IMR-90 (cell line): ENCODE results near the gene EIF5A. TPM values are rescaled to one million over a fixed set of nuclear protein-coding genes. Genes with fewer than 3 reads are reported as not detected.

Experiments used
- ATAC-seq: fragments of 200-7000 bp; cut with Tn5 transposase; 2 replicates; pipeline ENCODE4 v1.9.1; 2020; ENCODE audit warnings: low read depth, mild to moderate bottlenecking, moderate library complexity
- BruUV-seq: library from RNA; stranded (reverse); fragments of 400-500 nt; replicated peaks from 2 replicates; lab custom pipeline; 2021; lab: Mats Ljungman, UMichigan
- CTCF ChIA-PET: fragments of 300-600 bp; formaldehyde crosslinking; extraction: SDS; loops from one replicate; lab custom pipeline; 2021; ENCODE audit warnings: antibody characterized with exemption; lab: Yijun Ruan, JAX
- POLR2A ChIA-PET: fragments of 300-600 bp; sonication (Branson Sonifier 250); formaldehyde crosslinking; loops from one replicate; lab custom pipeline; 2022; ENCODE audit warnings: antibody characterized with exemption; ENCODE audit not compliant: unreplicated experiment; lab: Charles Lee
- DNase-seq: peaks from one replicate; pipeline ENCODE4 v3.0.0; 2013
- H2AFZ ChIP-seq: replicated peaks from 2 replicates; pipeline ENCODE3; 2013; ENCODE audit warnings: low read length, mild to moderate bottlenecking; ENCODE audit not compliant: poor library complexity
- H2AK5ac ChIP-seq: 2 replicates; pipeline ENCODE4 v1.6.1; 2013; ENCODE audit warnings: low read depth, low read length, inconsistent platforms
- H2AK9ac ChIP-seq: replicated peaks from 2 replicates; pipeline ENCODE3; 2013; ENCODE audit warnings: mild to moderate bottlenecking, low read depth, low read length, moderate library complexity; ENCODE audit not compliant: poor library complexity
- H2BK120ac ChIP-seq: 2 replicates; pipeline ENCODE4 v1.6.1; 2013; ENCODE audit warnings: low read depth, low read length, inconsistent platforms
- H2BK15ac ChIP-seq: 3 replicates; pipeline ENCODE4 v1.6.1; 2013; ENCODE audit warnings: low read depth, low read length, inconsistent platforms
- H2BK20ac ChIP-seq: 2 replicates; pipeline ENCODE4 v1.6.1; 2013; ENCODE audit warnings: low read depth, mild to moderate bottlenecking, inconsistent platforms, low read length, moderate library complexity
- H2BK5ac ChIP-seq: 2 replicates; pipeline ENCODE4 v1.6.1; 2013; ENCODE audit warnings: mild to moderate bottlenecking, low read depth, low read length, inconsistent platforms; ENCODE audit not compliant: poor library complexity, severe bottlenecking
- H3K14ac ChIP-seq: replicated peaks from 2 replicates; pipeline ENCODE4 v1.6.1; 2013; ENCODE audit warnings: low read depth, low read length, inconsistent platforms
- H3K18ac ChIP-seq: 2 replicates; pipeline ENCODE4 v1.6.1; 2013; ENCODE audit warnings: low read depth, low read length, control low read depth
- H3K23ac ChIP-seq: 2 replicates; pipeline ENCODE4 v1.6.1; 2013; ENCODE audit warnings: low read depth, low read length, inconsistent platforms
- H3K27ac ChIP-seq: 2 replicates; pipeline ENCODE4 v1.5.1; 2013; ENCODE audit warnings: mild to moderate bottlenecking, control low read depth, low read length; ENCODE audit not compliant: insufficient read depth
- H3K27me3 ChIP-seq: 2 replicates; pipeline ENCODE4 v1.6.1; 2013; ENCODE audit warnings: low read length; ENCODE audit not compliant: control insufficient read depth, insufficient read depth
- H3K36me3 ChIP-seq: 2 replicates; pipeline ENCODE4 v1.6.1; 2013; ENCODE audit warnings: low read length, mixed read lengths; ENCODE audit not compliant: control insufficient read depth, insufficient read depth
- H3K4ac ChIP-seq: 2 replicates; pipeline ENCODE4 v1.6.1; 2013; ENCODE audit warnings: low read depth, low read length, inconsistent platforms
- H3K4me1 ChIP-seq: 2 replicates; pipeline ENCODE4 v1.6.1; 2013; ENCODE audit warnings: low read length, mixed read lengths; ENCODE audit not compliant: control insufficient read depth, insufficient read depth
- H3K4me2 ChIP-seq: 2 replicates; pipeline ENCODE4 v1.6.1; 2013; ENCODE audit warnings: low read depth, mild to moderate bottlenecking, control low read depth, low read length, moderate library complexity
- H3K4me3 ChIP-seq: 2 replicates; pipeline ENCODE4 v1.5.1; 2013; ENCODE audit warnings: low read depth, mild to moderate bottlenecking, control low read depth, low read length, moderate library complexity; ENCODE audit not compliant: insufficient read depth
- H3K56ac ChIP-seq: 2 replicates; pipeline ENCODE4 v1.6.1; 2013; ENCODE audit warnings: low read length, inconsistent platforms; ENCODE audit not compliant: insufficient read depth; ENCODE audit errors: extremely low read depth
- H3K79me1 ChIP-seq, 2 experiments: 2 replicates each; pipeline ENCODE4 v1.6.1; 2013; ENCODE audit warnings: low read length in 2 of 2, inconsistent platforms in 1 of 2, low read depth in 1 of 2
- H3K9ac ChIP-seq: 2 replicates; pipeline ENCODE4 v1.6.1; 2013; ENCODE audit warnings: low read depth, low read length, control low read depth
- H3K9me1 ChIP-seq: 2 replicates; pipeline ENCODE4 v1.6.1; 2013; ENCODE audit warnings: low read length, inconsistent platforms; ENCODE audit not compliant: insufficient read depth
- H3K9me3 ChIP-seq: 2 replicates; pipeline ENCODE4 v1.6.1; 2013; ENCODE audit warnings: low read length; ENCODE audit not compliant: control insufficient read depth, insufficient read depth
- H4K20me1 ChIP-seq: 2 replicates; pipeline ENCODE4 v1.6.1; 2013; ENCODE audit warnings: low read length, inconsistent platforms; ENCODE audit not compliant: insufficient read depth
- H4K5ac ChIP-seq: 2 replicates; pipeline ENCODE4 v1.6.1; 2013; ENCODE audit warnings: mild to moderate bottlenecking, low read depth, low read length, control low read depth
- H4K8ac ChIP-seq, 2 experiments: 2 replicates each; pipeline ENCODE4 v1.6.1; 2013; ENCODE audit warnings: low read depth in 2 of 2, low read length in 2 of 2, control low read depth in 1 of 2, inconsistent platforms in 1 of 2
- H4K91ac ChIP-seq: 2 replicates; pipeline ENCODE4 v1.6.1; 2013; ENCODE audit warnings: low read depth, low read length, inconsistent platforms; ENCODE audit not compliant: insufficient read depth
- MAFK ChIP-seq: IDR thresholded peaks from 2 replicates; pipeline ENCODE4 v1.6.1; 2012; ENCODE audit warnings: low read depth, low read length, improper control_type of control experiment
- SMC3 ChIP-seq: fragments of 150-350 bp; IDR thresholded peaks from 2 replicates; pipeline ENCODE4 v1.6.1; 2016; ENCODE audit warnings: low read depth, mild to moderate bottlenecking, antibody characterized with exemption, low read length, moderate library complexity
- WGBS, 2 experiments: methylation state at CpG; one replicate each; pipeline versions ENCODE4 v1.1.5 to v1.1.7; 2013; ENCODE audit warnings: missing lambda C conversion rate in 2 of 2; ENCODE audit not compliant: insufficient read length in 1 of 2; ENCODE audit errors: extremely low coverage in 2 of 2; 5-methylcytosine and 5-hydroxymethylcytosine counted together
- dilution Hi-C: fragments of 300-500 bp; cut with HindIII; formaldehyde crosslinking; loops from one replicate; pipeline ENCODE4 v1.14.3; 2018; ENCODE audit warnings: low sequenced_read_pairs; ENCODE audit not compliant: unreplicated experiment
- in situ Hi-C: fragments of 300-500 bp; cut with MboI; formaldehyde crosslinking; loops from 3 replicates; pipeline ENCODE4 v1.14.3; 2019; ENCODE audit warnings: low sequenced_read_pairs, inconsistent platforms, mixed read lengths
- intact Hi-C: fragments of 100-400 bp; cut with micrococcal nuclease; formaldehyde crosslinking; loops from 2 replicates; pipeline ENCODE4 v1.10.0; 2022
- polyA plus RNA-seq, 3 experiments: library from polyadenylated mRNA; depleted of rRNA; stranded (reverse); fragments of >200 nt; gene quantifications; 2 replicates each; pipeline ENCODE4 v1.2.3, GENCODE V29; 2012; ENCODE audit warnings: low replicate concordance in 1 of 3
- total RNA-seq: library from RNA; depleted of rRNA; stranded (reverse); fragments of >200 nt; gene quantifications from 2 replicates; pipeline ENCODE4 v1.2.3, GENCODE V29; 2012

EIF5A gene
- total and polyA plus RNA-seq, 2 of the 4 experiments (the other 2 are of a cell fraction), result 782 to 883 TPM

DNA sequence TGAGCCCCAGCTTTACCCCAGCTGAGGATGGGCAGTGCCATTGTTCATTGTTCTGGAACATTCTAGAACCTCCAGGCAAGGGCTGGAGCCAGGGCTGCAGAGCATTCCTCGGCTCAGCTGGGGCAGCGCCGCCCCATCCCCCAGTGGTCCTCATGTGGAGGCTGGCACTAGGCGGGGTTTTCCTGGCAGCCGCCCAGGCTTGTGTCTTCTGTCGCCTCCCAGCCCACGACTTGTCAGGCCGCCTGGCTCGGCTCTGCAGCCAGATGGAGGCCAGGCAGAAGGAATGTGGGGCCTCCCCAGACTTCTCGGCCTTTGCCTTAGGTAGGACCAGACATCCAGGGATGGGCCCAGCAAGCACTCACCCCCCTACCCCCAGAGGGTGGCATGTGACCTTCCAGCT is 47.6 kb downstream of the EIF5A start, which contains the start of gene TMEM95:
TMEM95 (plus strand) TSS at position 104 of the 400 bp plus-strand sequence; CDS start at position 153, 49 bp downstream.
- Histone ChIP-seq H3K56ac (no peak within 1 kb of the TSS), H3K79me1 (peaks cover 20 to 47% of the 10 kb centered on the region in 2 experiments; a peak in 3 of 4 replicates), H2BK5ac (peak within 1 kb of the TSS; percentile 38), H3K4ac (peak within 1 kb of the TSS; percentile 55), H4K5ac (0 out of 2 replicates have a peak within 1 kb of the TSS, but pooled peaks have one; percentile 26), H4K20me1 (peaks cover 18% of the 10 kb centered on the region), H2AK9ac (peak within 1 kb of the TSS; percentile 91), H3K14ac (peak within 1 kb of the TSS; percentile 55), H2AFZ (peak within 1 kb of the TSS; percentile 83), H3K9me1 (peaks cover 21% of the 10 kb centered on the region), H3K23ac (peak within 1 kb of the TSS; percentile 83), H3K9me3 (no peaks in the 10 kb centered on the region), H3K36me3 (no peaks in the 10 kb centered on the region), H3K18ac (no peak within 1 kb of the TSS), H3K4me3 (no peak within 1 kb of the TSS), H2BK20ac (peak within 1 kb of the TSS; percentile 58), H4K91ac (peak within 1 kb of the TSS; percentile 66), H4K8ac (peak within 1 kb of the TSS in 1 of 2 experiments; percentile 66; a peak in 2 of 4 replicates), H3K27ac (peak within 1 kb of the TSS; percentile 17; the same call in 1 of the 2 replicates), H3K27me3 (no peaks in the 10 kb centered on the region), H2BK120ac (peak within 1 kb of the TSS; percentile 48; the same call in 1 of the 2 replicates), H3K4me1 (peaks cover 32% of the 10 kb centered on the region), H3K9ac (peak within 1 kb of the TSS; percentile 18; the same call in 1 of the 2 replicates), H2AK5ac (peak within 1 kb of the TSS; percentile 94), H2BK15ac (peak within 1 kb of the TSS; percentile 21; the same call in 1 of the 3 replicates), H3K4me2 (peak within 1 kb of the TSS; percentile 68)
- ChIA-PET POLR2A (no interaction called here), CTCF (interaction anchor here (0.9 to 4.1 kb wide), 2 partner anchors 17 to 206 kb away, joined by 3 to 19 read pairs; partner anchors contain the start of gene SENP3)
- in situ Hi-C loops (loop anchor here (5.0 to 10.0 kb wide), 2 partner anchors 37 to 200 kb away; partner anchors contain the start of genes PLSCR3 and TNFSF13), intact Hi-C loops (no loop called here), dilution Hi-C loops (no loop called here)
- ATAC-seq (no peak), DNase-seq (no peak)
- BruUV-seq, result no TSS peak
- no peak for TF ChIP-seq MAFK
- no peak for TF ChIP-seq SMC3
- WGBS, 2 experiments, result 34% methylated on average over 5 of the region's 10 CpGs; no CpG with 5 or more reads in 1 of the 2 experiments
